A549 (cell line): Measurements from ENCODE around the gene FAAP100. TPM values are rescaled to one million over a fixed set of nuclear protein-coding genes. Genes with fewer than 3 reads are reported as not detected.

Experiments
- ATAC-seq, 2 experiments: fragments of 200-7000 bp in 1 of 2; fragments of >200 bp in 1 of 2; cut with Nextera tagmentation in 1 of 2; cut with Tn5 transposase in 1 of 2; 3 replicates each; pipeline versions ENCODE4 v1.8.0 to v1.9.1; 2018 to 2020; ENCODE audit warnings: mild to moderate bottlenecking in 1 of 2, moderate library complexity in 1 of 2
- CTCF ChIA-PET: fragments of 300-600 bp; sonication (Branson Sonifier 250); formaldehyde crosslinking; extraction: SDS; loops from one replicate; lab custom pipeline; 2021; ENCODE audit warnings: antibody characterized with exemption, inconsistent platforms; lab: Yijun Ruan, JAX
- POLR2A ChIA-PET: fragments of 350-600 bp; formaldehyde crosslinking; extraction: SDS; loops from one replicate; lab custom pipeline; 2021; ENCODE audit warnings: antibody characterized with exemption, inconsistent platforms; lab: Yijun Ruan, JAX
- DNase-seq, 2 experiments: peaks; one replicate each; pipeline versions ENCODE4 v3.0.0 to v3.0.0-alpha.2; 2011 to 2016; ENCODE audit warnings: low read depth in 1 of 2, low spot score in 1 of 2
- FAIRE-seq: peaks from 2 replicates; lab custom pipeline; 2011; peaks lifted over from hg19 to GRCh38; lab: Jason Lieb, UNC
- H3K27ac ChIP-seq, 2 experiments: fragments of >200 bp; sonication (Bioruptor Twin); formaldehyde crosslinking; 3 replicates each; pipeline ENCODE4 v1.5.1; 2016 to 2017
- H3K4me1 ChIP-seq: fragments of >200 bp; sonication (Bioruptor Twin); formaldehyde crosslinking; 3 replicates; pipeline ENCODE4 v1.6.1; 2016
- H3K4me2 ChIP-seq: fragments of >200 bp; sonication (Bioruptor Twin); formaldehyde crosslinking; 3 replicates; pipeline ENCODE4 v1.6.1; 2016
- H3K4me3 ChIP-seq: fragments of >200 bp; sonication (Bioruptor Twin); formaldehyde crosslinking; 3 replicates; pipeline ENCODE4 v1.5.1; 2016
- H3K9me3 ChIP-seq: fragments of >200 bp; sonication (Bioruptor Twin); formaldehyde crosslinking; 3 replicates; pipeline ENCODE4 v1.6.1; 2016
- BCL3 ChIP-seq: fragments of >200 bp; sonication (Bioruptor Twin); formaldehyde crosslinking; IDR thresholded peaks from 3 replicates; pipeline ENCODE4 v1.6.1; 2016
- EP300 ChIP-seq, 2 experiments: fragments of >200 bp; sonication (Bioruptor Twin); formaldehyde crosslinking; IDR thresholded peaks; 2 replicates in 1 of 2; 3 replicates in 1 of 2; pipeline ENCODE4 v1.6.1; 2016 to 2017
- FOSB ChIP-seq: fragments of 250-450 bp; sonication (Bioruptor Pico); IDR thresholded peaks from 2 replicates; pipeline ENCODE4 v1.5.0; 2020; ENCODE audit warnings: mild to moderate bottlenecking, moderate library complexity
- FOXS1 ChIP-seq: fragments of 250-450 bp; sonication (Bioruptor Pico); IDR thresholded peaks from 2 replicates; pipeline ENCODE4 v1.5.0; 2020; ENCODE audit warnings: mild to moderate bottlenecking, moderate library complexity
- HES2 ChIP-seq: fragments of >200 bp; sonication (Bioruptor Twin); formaldehyde crosslinking; IDR thresholded peaks from 2 replicates; pipeline ENCODE4 v1.6.1; 2016
- HMGXB4 ChIP-seq: fragments of 250-450 bp; sonication (Bioruptor Pico); IDR thresholded peaks from 2 replicates; pipeline ENCODE4 v1.5.0; 2021; ENCODE audit warnings: mild to moderate bottlenecking, moderate library complexity, borderline replicate concordance
- HOXA7 ChIP-seq: fragments of 250-450 bp; sonication (Bioruptor Pico); IDR thresholded peaks from 2 replicates; pipeline ENCODE4 v1.5.0; 2020; ENCODE audit warnings: mild to moderate bottlenecking, moderate library complexity
- HOXB5 ChIP-seq: fragments of 250-450 bp; sonication (Bioruptor Pico); IDR thresholded peaks from 2 replicates; pipeline ENCODE4 v1.5.0; 2020; ENCODE audit warnings: mild to moderate bottlenecking, moderate library complexity
- JUN ChIP-seq, 2 experiments: fragments of >200 bp; sonication (Bioruptor Twin); formaldehyde crosslinking; IDR thresholded peaks; 2 replicates in 1 of 2; 3 replicates in 1 of 2; pipeline ENCODE4 v1.6.1; 2016 to 2017
- MAFK ChIP-seq: fragments of 450-650 bp; IDR thresholded peaks from 2 replicates; pipeline ENCODE4 v1.6.1; 2014; ENCODE audit not compliant: partially characterized antibody
- PBX3 ChIP-seq: IDR thresholded peaks from 2 replicates; pipeline ENCODE4 v1.6.1; 2012
- POLR2A ChIP-seq: IDR thresholded peaks from 2 replicates; pipeline ENCODE4 v1.6.1; 2012; ENCODE audit warnings: mild to moderate bottlenecking, low read length
- RARB ChIP-seq: fragments of 250-450 bp; sonication (Bioruptor Pico); IDR thresholded peaks from 2 replicates; pipeline ENCODE4 v1.8.0; 2021; ENCODE audit warnings: mild to moderate bottlenecking, moderate library complexity
- RCOR1 ChIP-seq: fragments of 150-350 bp; IDR thresholded peaks from 2 replicates; pipeline ENCODE4 v1.6.1; 2014; ENCODE audit warnings: antibody characterized with exemption, low read length, low read depth
- RFX5 ChIP-seq: fragments of 450-650 bp; IDR thresholded peaks from 2 replicates; pipeline ENCODE4 v1.7.1; 2014; ENCODE audit warnings: antibody characterized with exemption, mild to moderate bottlenecking, moderate library complexity
- TP53 ChIP-seq: fragments of 250-450 bp; sonication (Bioruptor Pico); IDR thresholded peaks from 2 replicates; pipeline ENCODE4 v1.5.0; 2021; ENCODE audit warnings: mild to moderate bottlenecking, moderate library complexity
- ZFP36 ChIP-seq: fragments of 450-650 bp; IDR thresholded peaks from 2 replicates; pipeline ENCODE4 v1.6.1; 2014; ENCODE audit warnings: borderline replicate concordance; ENCODE audit not compliant: partially characterized antibody
- WGBS: methylation state at CpG from one replicate; pipeline ENCODE4 v1.1.6; 2017; ENCODE audit errors: missing lambda C conversion rate; 5-methylcytosine and 5-hydroxymethylcytosine counted together
- polyA plus RNA-seq, 4 experiments: library from polyadenylated mRNA; depleted of rRNA in 3 of 4; stranded (reverse); fragments of >200 nt; fragmentation: RNase III in 1 of 4; extraction: RNeasy Plus Mini Kit Qiagen cat#74134 plus additional on column Dnase treatment in 1 of 4; gene quantifications; 2 replicates in 3 of 4; 3 replicates in 1 of 4; pipeline ENCODE4 v1.2.3, GENCODE V29; 2011 to 2017
- TF ChIP-seq, protein P1 (sequence below): fragments of 150-350 bp; IDR thresholded peaks from 2 replicates; pipeline ENCODE4 v1.6.1; 2014; ENCODE audit warnings: low read depth, mild to moderate bottlenecking, low read length
- TF ChIP-seq, protein P2 (sequence below): fragments of >200 bp; sonication (Bioruptor Twin); formaldehyde crosslinking; IDR thresholded peaks from 3 replicates; pipeline ENCODE4 v1.5.1; 2016

Gene FAAP100
- polyA plus RNA-seq, 2 of the 4 experiments (the other 2 are of a cell fraction), result 5.4 to 16.8 TPM

GRCh38 chr17:81509972-81510784 is 42.0 kb downstream of the FAAP100 start (continued):
- TF ChIP-seq, protein P1, sequence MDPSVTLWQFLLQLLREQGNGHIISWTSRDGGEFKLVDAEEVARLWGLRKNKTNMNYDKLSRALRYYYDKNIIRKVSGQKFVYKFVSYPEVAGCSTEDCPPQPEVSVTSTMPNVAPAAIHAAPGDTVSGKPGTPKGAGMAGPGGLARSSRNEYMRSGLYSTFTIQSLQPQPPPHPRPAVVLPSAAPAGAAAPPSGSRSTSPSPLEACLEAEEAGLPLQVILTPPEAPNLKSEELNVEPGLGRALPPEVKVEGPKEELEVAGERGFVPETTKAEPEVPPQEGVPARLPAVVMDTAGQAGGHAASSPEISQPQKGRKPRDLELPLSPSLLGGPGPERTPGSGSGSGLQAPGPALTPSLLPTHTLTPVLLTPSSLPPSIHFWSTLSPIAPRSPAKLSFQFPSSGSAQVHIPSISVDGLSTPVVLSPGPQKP, result no peak
- TF ChIP-seq FOXS1 (CRISPR knock-in tag) (no peak), HOXA7 (peak; percentile 11; the same call in 1 of the 2 replicates), RCOR1 (no peak), RFX5 (no peak), HMGXB4 (CRISPR knock-in tag) (no peak), BCL3 (0 out of 3 replicates have a peak, but pooled peaks have one; percentile 7), EP300 (IDR thresholded peaks at IDR 0.05) (0 out of 5 replicates have a peak, but pooled peaks of 1 of the 2 experiments have one; percentile 6), RARB (CRISPR knock-in tag) (peak; percentile 4; the same call in 1 of the 2 replicates), HES2 (no peak), ZFP36 (no peak), TP53 (CRISPR knock-in tag) (no peak)
- TF ChIP-seq, protein P2, sequence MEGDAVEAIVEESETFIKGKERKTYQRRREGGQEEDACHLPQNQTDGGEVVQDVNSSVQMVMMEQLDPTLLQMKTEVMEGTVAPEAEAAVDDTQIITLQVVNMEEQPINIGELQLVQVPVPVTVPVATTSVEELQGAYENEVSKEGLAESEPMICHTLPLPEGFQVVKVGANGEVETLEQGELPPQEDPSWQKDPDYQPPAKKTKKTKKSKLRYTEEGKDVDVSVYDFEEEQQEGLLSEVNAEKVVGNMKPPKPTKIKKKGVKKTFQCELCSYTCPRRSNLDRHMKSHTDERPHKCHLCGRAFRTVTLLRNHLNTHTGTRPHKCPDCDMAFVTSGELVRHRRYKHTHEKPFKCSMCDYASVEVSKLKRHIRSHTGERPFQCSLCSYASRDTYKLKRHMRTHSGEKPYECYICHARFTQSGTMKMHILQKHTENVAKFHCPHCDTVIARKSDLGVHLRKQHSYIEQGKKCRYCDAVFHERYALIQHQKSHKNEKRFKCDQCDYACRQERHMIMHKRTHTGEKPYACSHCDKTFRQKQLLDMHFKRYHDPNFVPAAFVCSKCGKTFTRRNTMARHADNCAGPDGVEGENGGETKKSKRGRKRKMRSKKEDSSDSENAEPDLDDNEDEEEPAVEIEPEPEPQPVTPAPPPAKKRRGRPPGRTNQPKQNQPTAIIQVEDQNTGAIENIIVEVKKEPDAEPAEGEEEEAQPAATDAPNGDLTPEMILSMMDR, result no peak
- TF ChIP-seq, all 56 proteins: peak for 6

- ATAC-seq (no peak), DNase-seq (peak in 1 of 2 experiments; percentile 69), FAIRE-seq (no peak)
- peak overlapping the region; percentile 99 for H3K27ac ChIP-seq
- peak overlapping the region; percentile 83 for H3K4me3 ChIP-seq
- peak overlapping the region; percentile 82 for H3K4me2 ChIP-seq
- H3K4me1 ChIP-seq, result peaks cover 7% of the 10 kb centered on the region; the same call in 1 of the 3 replicates
- H3K9me3 ChIP-seq, result no peaks in the 10 kb centered on the region
- CTCF ChIA-PET, result interaction anchor here (0.6 to 4.9 kb wide), 14 partner anchors 9 to 433 kb away, joined by 3 to 34 read pairs (median 4); no protein-coding TSS in a partner anchor
- 12% methylated on average over 12 of the region's 12 CpGs for WGBS
- POLR2A ChIA-PET, result interaction anchor here (0.5 to 4.4 kb wide), 7 partner anchors 9 to 114 kb away, joined by 3 to 19 read pairs (median 5); partner anchors contain the start of gene BAHCC1
- TF ChIP-seq HMGXB4 (CRISPR knock-in tag) (0 out of 2 replicates have a peak, but pooled peaks have one; percentile 25), PBX3 (peak; percentile 86), MAFK (peak; percentile 1), JUN (IDR thresholded peaks at IDR 0.05) (peak; percentile 94 to 95; a peak in 4 of 5 replicates), POLR2A (peak; percentile 24), TP53 (CRISPR knock-in tag) (peak; percentile 91), HOXB5 (CRISPR knock-in tag) (peak; percentile 10; the same call in 1 of the 2 replicates), BCL3 (peak; percentile 44; the same call in 1 of the 3 replicates), FOSB (CRISPR knock-in tag) (peak; percentile 69)
- TF ChIP-seq, protein P2, result no peak
Observed at GRCh38 chr17:81509207-81509971, 42.8 kb downstream of the FAAP100 start.
